22Rv1 (cell line): ENCODE results near the gene TGFB3.

ENCODE experiments used
- ZFX ChIP-seq: fragments of 450-650 bp; IDR thresholded peaks from 2 replicates; pipeline ENCODE4 v1.6.1; 2017; ENCODE audit warnings: antibody characterized with exemption, borderline replicate concordance
- TF ChIP-seq, protein P1 (sequence below): fragments of 450-650 bp; IDR thresholded peaks from 2 replicates; pipeline ENCODE4 v1.5.1; 2017; ENCODE audit warnings: mild to moderate bottlenecking

DNA sequence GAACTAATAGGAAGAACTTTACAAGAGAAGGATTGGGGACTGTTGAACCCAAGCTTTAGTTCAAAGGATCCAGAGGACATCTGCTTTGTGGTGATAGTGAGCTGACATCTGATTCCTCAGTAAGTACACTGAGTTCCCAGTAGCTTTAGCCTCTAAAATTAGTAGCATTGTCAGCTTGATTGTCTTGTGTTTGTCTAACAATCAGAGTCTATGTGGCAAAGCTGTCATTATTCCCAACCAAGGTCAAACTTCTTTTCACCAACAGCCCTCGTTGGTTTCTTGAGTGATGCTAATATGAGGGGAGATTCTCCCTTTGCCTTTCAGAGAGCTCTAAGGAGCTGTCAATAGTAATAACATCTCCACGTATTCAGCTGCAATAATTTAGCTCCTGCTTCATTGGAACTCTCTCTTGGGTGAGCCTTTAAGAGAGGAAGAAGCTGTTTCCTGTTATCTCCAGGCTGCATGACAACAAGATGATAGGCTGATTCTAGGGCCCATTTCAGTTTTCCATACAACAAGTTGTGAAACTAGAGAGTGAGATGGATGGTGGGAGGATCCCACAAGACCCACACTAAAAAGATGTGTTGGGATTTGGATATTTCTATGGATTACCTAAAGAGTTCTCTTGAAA is 46.7 kb downstream of the TGFB3 start:
- TF ChIP-seq, protein P1, sequence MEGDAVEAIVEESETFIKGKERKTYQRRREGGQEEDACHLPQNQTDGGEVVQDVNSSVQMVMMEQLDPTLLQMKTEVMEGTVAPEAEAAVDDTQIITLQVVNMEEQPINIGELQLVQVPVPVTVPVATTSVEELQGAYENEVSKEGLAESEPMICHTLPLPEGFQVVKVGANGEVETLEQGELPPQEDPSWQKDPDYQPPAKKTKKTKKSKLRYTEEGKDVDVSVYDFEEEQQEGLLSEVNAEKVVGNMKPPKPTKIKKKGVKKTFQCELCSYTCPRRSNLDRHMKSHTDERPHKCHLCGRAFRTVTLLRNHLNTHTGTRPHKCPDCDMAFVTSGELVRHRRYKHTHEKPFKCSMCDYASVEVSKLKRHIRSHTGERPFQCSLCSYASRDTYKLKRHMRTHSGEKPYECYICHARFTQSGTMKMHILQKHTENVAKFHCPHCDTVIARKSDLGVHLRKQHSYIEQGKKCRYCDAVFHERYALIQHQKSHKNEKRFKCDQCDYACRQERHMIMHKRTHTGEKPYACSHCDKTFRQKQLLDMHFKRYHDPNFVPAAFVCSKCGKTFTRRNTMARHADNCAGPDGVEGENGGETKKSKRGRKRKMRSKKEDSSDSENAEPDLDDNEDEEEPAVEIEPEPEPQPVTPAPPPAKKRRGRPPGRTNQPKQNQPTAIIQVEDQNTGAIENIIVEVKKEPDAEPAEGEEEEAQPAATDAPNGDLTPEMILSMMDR = no peak
- no peak for TF ChIP-seq ZFX
